ELR (cell line): ENCODE data around the gene ZNFX1.
"Not testable (repeated sequence)": the region's sequence is repeated elsewhere in the genome, so short reads cannot be mapped to it uniquely, and the experiment has no call there.

ENCODE experiments used
- DNase-seq: peaks from one replicate; pipeline ENCODE4 v3.0.0-alpha.2; 2015; ENCODE audit warnings: low read depth

The ZNFX1 gene

DNA sequence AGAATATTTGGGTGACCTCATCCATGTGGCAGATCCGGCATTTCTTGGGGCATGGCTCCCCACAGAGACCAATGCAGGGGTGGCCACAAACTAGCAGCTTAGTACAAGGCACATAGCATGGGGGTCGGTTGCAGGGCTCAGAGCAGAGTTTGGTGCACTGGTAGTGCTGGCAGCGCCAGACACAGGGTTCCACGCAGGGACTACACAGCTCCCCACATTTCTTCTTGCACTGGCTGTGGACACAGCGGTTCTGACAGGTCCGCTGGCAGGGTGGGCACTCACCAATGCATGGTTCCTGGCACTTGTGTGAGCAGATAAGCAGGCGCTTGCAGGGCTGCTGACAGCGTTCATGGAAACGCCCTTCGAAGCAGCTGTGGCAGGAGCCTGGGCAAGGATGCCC, 29.6 kb downstream of the ZNFX1 start:
- DNase-seq, result no peak

DNA sequence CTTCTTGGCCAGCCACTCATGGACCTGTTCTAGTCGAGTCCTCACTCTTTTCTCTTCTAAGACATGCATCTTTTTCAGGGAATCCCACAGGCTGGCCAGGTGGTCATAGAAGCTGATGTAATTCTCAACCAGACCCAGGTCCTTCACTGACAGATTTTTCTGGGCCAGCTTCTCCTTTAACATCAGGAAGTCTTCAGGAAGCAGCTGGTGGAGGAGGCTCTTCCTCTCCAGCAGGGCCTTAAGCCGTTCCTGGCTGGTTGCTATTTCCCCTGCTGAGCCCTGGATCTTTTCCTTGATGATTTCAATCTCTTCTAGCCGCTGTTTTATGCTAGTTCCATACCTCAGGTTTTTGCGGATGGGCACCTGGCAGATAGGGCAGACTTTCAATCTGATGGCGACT, 30.1 kb downstream of the ZNFX1 start:
- DNase-seq, result no peak

GRCh38 chr20:49247169-49247723, 30.6 kb downstream of the ZNFX1 start:
- DNase-seq, result no peak

DNA sequence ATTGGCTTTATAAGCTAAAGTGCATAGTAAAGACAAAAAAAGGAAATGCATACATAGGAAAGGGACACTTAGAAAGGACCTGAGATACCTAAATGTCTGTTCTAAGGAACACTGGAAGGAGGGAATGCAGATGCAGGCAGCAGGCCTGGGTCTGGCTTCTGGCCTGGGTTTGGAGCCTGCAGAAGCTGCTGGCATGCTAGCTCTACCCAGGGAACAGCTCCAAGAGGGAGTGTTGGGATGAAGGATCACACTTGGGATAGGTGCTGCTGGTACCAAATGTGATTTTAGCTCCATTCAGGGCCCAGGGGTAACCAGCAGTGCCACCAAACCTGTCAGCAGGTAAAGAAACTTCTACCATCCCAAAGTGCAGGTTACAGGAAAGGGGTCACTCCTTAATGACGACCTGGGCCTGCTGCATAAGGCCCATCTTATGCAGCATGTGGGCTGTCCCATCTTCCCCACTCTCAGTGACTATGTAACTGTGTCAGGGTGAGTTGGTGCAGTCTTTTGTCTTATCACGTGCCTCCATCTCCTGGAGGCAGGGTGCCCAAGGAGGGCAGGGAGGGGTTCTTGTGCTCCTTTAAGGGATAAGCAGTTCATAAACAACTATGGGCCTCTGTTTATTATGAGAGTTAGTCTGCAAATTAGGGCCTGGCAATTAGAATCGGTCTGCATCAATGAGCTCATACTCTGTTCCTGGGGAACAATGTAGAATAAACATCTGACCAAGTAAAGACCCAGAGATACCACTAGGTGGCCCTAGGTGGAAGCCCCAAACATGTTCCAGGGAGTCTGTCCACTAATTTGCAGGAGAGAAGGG, 31.7 kb downstream of the ZNFX1 start:
- DNase-seq, result peak; percentile 72

GRCh38 chr20:49237531-49237930, 40.3 kb downstream of the ZNFX1 start:
- DNase-seq, result no peak

DNA sequence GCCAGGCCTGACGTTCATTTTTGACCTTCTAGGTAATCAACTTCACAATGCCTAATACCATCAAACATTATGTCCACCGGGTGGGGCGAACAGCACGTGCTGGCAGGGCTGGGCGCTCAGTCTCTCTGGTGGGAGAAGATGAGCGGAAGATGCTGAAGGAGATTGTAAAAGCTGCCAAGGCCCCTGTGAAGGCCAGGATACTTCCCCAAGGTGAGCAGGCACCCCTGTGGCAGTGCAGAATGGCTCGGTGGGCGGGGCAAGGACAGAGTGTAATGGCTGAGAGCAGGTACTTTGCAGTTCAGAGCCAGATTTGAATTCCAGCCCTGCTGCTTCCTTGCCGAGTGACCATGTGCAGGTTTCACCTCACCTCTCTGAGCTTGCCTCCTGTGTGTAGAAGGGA, 41.6 kb downstream of the ZNFX1 start:
- DNase-seq, result no peak

DNA sequence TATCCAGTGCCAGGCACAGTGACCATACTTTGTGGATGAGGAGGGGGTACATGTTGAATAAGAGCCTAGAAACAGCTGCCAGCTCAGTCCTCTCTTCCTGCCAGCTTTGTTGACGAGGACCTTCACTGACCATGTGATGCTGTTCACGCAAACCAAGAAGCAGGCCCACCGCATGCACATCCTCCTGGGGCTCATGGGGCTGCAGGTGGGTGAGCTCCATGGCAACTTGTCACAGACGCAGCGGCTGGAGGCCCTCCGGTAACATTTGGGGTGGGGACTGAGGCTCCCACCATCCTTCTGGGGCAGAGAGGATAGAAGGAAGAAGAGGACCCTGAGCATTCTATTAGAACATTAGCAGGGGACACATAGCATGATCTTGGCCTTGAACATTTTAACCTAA, 43.0 kb downstream of the ZNFX1 start:
- no peak for DNase-seq

- no peak for DNase-seq
Observed at GRCh38 chr20:49233226-49233625, 44.6 kb downstream of the ZNFX1 start.

GRCh38 chr20:49231471-49231870, 46.4 kb downstream of the ZNFX1 start:
- no peak for DNase-seq

DNA sequence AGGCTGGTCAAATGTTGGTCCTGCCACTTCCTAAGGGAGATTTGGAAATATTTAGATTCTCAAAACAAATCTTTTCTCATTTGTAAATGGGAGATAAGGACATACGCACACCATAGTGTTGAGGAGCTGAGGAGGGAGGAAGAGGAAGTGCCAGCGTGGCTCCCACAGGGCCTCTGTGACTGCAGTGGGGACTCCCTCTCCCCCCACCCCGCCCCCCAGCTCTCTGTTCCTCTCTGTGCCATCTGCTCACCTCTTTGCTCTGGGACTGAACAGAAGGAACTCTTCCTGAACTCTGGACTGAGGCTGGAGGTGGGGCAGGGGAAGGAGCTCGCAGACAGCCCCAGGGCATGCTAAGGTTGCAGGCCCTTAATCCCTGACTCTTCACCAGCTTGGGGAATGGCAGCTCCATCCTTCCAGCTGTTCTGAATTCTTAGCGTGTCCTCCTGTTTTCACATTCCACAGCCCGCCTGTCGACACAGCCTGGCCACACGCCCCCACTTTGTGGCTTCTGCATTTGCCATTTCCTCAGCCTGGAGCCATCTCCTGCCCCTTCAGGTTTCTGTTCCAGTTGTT, 47.2 kb downstream of the ZNFX1 start:
- peak; percentile 25 for DNase-seq

GRCh38 chr20:49230021-49230420, 47.8 kb downstream of the ZNFX1 start:
- no peak for DNase-seq

DNA sequence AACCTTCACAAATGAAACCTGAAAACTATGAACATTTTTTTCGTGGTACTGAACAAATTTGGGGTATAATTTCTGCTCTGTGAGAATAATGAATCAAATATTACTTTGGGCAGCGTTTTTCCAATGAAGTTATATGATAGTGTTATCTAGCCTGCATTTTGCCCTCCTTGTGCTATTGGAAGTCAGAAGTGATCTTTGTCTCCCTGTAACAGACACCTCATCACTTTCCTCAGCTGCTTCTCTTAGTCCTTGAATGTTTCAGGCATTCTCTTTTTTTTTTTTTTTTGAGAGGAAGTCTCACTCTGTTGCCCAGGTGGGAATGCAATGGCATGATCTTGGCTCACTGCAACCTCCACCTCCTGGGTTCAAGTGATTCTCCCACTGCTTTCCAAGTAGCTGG, 48.5 kb downstream of the ZNFX1 start:
- no peak for DNase-seq

DNA sequence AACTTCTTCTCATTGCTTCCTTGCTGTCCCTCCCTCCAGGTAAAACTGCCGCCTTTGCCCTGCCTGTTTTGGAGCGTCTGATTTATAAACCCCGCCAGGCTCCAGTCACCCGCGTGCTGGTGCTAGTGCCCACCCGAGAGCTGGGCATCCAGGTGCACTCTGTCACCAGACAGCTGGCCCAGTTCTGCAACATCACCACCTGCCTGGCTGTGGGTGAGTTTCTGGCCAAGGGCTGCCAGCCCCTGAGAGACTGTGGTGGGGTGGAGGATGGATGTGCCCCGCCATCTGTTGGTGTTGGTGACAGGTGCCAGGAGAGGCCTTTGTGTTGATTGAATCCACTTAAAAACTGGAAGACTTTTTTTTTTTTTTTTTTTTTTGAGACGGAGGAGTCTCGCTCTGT, 49.2 kb downstream of the ZNFX1 start:
- DNase-seq, result no peak

DNA sequence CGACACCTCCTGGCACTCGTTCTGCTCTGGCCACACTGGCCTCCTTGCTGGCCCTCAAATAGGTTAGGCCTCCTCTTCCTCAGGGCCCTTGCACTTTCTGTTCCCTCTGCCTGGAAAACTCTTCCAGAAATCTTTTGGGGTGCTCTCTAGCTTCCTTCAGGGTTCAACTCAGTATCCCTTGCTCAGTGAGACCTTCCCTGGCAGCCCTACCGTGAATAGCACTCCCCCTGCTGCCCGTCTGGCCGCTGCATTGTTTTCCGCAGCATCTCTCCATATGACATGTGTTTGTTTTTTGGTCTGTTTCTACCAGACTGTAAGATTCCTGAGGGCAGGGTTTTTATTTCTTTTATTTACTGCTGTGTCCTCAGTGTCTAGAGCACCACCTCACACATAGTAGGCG, 52.0 kb downstream of the ZNFX1 start:
- DNase-seq, result no peak

- DNase-seq, result peak; percentile 12
Observed at GRCh38 chr20:49219924-49220831, 57.7 kb downstream of the ZNFX1 start.

DNA sequence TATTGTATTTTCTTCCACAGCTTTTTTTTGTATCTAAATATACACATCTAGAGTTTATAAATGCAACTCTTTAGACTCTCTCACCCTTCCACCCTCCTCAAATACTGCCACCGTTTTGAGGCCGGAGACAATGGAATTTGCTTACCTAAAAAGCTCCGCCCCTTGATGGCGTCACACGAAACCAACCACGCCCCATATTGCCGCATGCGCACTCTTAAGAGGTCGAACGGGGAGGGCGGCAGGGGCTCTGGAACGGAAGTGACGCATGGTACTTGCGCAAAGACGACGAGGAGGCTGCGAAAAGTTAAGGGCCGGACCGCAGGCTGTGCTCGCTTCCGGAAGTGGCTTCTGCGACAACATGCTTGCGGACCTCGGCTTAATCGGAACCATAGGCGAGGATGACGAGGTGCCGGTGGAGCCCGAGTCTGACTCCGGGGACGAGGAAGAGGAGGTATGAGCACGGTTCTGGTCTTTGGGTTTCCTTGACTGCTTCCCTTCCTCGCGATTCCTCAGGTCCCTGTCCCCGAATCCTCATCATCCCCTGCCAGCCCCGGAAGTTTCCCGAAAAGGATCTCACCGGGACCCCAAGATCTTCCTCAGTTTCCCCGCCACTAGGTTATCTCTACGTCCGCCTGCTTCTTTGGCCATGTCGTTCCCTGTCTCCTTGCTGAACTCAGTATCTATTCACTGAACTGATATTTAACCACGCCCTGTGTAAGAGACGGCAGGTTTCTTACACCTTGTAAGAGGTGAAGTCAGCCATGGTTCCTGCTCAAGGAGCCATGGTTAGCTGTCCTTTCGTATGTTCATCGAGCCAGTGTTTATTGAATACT, 58.5 kb downstream of the ZNFX1 start, which contains the start of gene DDX27:
Gene DDX27, plus strand, starts transcription at position 326 of the 833 bp plus-strand sequence. Its CDS starts 33 bp downstream, at position 359.
- peak; percentile 100 for DNase-seq

GRCh38 chr20:49218739-49219090, 59.1 kb downstream of the ZNFX1 start:
- not testable (repeated sequence) for DNase-seq

DNA sequence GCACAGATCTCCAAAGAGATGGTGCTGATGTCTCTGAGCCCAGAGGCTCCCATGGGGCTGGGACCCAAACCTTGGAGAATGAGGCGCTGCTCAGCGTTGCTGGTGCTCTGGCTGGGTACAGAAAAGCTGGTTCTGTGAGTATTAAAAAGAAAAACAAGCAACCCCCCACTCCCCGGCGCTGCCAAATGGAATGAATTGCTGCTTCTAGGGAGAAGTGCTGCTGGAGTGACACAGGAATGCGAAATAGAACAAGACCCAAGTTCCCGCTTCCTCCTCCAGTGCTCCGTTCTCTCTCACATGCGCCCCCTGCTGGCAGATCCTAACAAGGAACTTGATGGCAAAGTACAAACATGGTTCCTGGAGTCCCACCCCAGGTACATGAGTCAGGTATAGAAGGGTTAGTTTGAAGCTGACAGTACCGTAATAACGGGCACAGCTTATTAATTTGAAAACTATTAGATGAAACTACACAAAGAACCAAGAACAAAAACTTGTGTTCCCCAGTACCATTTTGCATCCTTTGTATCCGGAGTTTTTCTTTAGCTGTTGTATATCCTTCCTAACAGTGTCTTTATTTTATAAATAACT, 60.8 kb downstream of the ZNFX1 start:
- peak; percentile 95 for DNase-seq

DNA sequence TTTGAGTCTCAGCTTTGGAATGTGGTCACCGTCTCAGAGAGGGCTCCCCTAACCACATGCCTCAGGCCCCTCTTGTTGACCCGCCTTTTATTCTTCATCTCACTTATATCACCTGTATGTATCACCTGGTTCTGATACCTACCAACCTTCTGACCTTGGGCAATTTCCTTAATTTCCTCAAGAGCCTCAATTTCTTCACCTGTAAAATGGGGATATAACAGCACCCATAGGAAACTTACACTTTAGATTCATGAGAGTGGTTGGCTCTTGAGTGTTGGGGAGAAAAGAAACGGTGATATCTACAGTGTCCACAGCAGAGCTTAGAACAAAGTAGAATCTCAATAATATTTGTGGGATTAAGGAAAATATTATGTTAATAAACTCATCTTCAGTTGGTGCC, 62.6 kb downstream of the ZNFX1 start:
- no peak for DNase-seq

GRCh38 chr20:49214571-49214970, 63.3 kb downstream of the ZNFX1 start:
- DNase-seq, result no peak

GRCh38 chr20:49210757-49211110, 67.1 kb downstream of the ZNFX1 start:
- no peak for DNase-seq
